H1 (cell line): Measurements from ENCODE around the gene ANKDD1A. TPM values are rescaled to one million over a fixed set of nuclear protein-coding genes. Genes with fewer than 3 reads are reported as not detected.

Experiments used
- CHD2 ChIP-seq: IDR thresholded peaks from 2 replicates; pipeline ENCODE4 v1.6.1; 2012; ENCODE audit warnings: low read length, improper control_type of control experiment
- MAFK ChIP-seq: IDR thresholded peaks from 2 replicates; pipeline ENCODE4 v1.6.1; 2012; ENCODE audit warnings: low read depth, mild to moderate bottlenecking, improper control_type of control experiment, low read length
- RXRA ChIP-seq: IDR thresholded peaks from 2 replicates; pipeline ENCODE4 v1.6.1; 2011; ENCODE audit warnings: low read depth, mild to moderate bottlenecking, low read length, moderate library complexity; ENCODE audit not compliant: insufficient read depth
- SP2 ChIP-seq: IDR thresholded peaks from 2 replicates; pipeline ENCODE4 v1.6.1; 2012; ENCODE audit warnings: mild to moderate bottlenecking, low read length, inconsistent platforms
- TCF12 ChIP-seq: IDR thresholded peaks from 2 replicates; pipeline ENCODE4 v1.6.1; 2011; ENCODE audit warnings: low read depth, mild to moderate bottlenecking, low read length
- polyA plus RNA-seq, 7 experiments: library from polyadenylated mRNA; depleted of rRNA in 3 of 7; stranded (reverse) in 5 of 7; unstranded in 2 of 7; fragments of >200 nt in 5 of 7; fragments of 200-250 nt in 2 of 7; gene quantifications; 1 replicate in 5 of 7; 2 replicates in 1 of 7; 4 replicates in 1 of 7; pipeline versions ENCODE4 v1.2.1 to v1.2.3, GENCODE V29; 2011 to 2013; ENCODE audit warnings: missing spikeins in 2 of 7, mixed read lengths in 2 of 7
- total RNA-seq: library from RNA; stranded (reverse); fragmentation: NEBNext Ultra II Directional; extraction: Animal tissue kit (Norgen Biotek cat#: 25700); gene quantifications from 2 replicates; pipeline ENCODE4 v1.2.1, GENCODE V29; 2021

ANKDD1A gene
- total and polyA plus RNA-seq, 2 of the 8 experiments (the other 6 are each of a cell fraction or from before 2014, with no cell fraction given), result 4.1 to 5.0 TPM

GRCh38 chr15:64870353-64870752, 41.3 kb upstream of the ANKDD1A start (continued):
- TF ChIP-seq CHD2, result no peak
- TF ChIP-seq RXRA, result no peak
- no peak for TF ChIP-seq SP2
- no peak for TF ChIP-seq MAFK
- TF ChIP-seq TCF12, result no peak
